HG03045 (cell line): ENCODE data around the gene FAM83F.
"Not testable (repeated sequence)": the region's sequence is repeated elsewhere in the genome, so short reads cannot be mapped to it uniquely, and the experiment has no call there.

Source experiments
- ATAC-seq: cut with Tn5 transposase; IDR thresholded peaks from one replicate; pipeline ENCODE4 v1.9.1; 2021; ENCODE audit warnings: mild to moderate bottlenecking, moderate library complexity; ENCODE audit not compliant: unreplicated experiment

FAM83F gene

DNA sequence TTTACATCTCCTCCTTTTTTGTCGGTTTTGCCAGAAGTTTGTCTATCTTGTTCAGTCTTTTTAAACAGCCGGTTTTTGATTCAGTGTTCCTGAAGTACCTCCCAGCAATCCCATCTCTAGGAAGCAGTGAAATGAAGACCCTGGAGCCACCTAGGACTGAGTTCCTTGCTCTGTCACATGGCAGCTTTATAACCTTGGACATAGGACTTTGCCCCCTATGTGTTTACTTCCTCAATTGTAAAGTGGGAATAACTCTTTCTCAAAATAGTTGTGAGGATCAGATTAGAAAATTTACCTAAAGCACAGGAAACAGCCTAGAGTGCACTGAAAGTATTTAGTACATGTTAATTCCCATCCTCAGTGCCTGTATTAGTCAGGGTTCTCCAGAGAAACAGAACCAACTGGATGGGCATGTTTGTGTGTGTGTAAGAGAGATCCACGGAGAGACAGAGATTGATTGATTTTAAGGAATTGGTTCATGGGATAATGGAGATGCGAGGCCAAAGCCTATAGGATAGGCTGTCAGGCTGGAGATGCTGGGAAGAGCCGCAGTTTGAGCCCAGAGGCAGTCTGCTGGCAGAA, 20.0 kb downstream of the FAM83F start:
- ATAC-seq = no peak

DNA sequence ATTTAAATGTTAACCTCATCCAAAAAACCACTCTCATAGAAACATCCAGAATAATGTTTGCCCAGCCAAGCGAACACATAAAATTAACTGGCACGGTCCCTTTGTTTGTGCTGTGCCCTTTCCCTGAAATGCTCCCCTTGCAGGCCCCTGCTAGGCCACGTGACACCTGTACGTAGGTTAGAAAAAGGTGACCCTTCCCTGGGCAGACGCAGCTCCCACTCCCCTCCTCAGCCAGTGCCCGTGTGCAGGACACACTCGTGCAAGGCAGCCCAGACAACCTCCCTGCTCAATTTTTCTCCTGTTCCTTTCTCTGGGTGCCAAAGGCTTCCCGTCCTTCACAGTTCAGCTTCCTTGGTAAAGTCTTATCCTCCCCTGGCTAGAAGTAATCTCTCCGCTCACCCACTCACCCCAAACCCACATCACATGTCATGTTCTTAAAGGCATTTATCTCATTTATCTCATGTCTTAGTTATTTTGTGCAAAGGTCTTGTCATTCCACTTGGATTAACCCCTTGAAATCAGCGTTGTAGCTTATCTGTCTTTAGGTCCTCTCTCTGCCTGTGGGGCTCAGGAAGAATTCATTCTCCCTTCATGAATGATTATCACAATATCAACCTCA, 20.7 kb downstream of the FAM83F start:
- ATAC-seq = no peak

DNA sequence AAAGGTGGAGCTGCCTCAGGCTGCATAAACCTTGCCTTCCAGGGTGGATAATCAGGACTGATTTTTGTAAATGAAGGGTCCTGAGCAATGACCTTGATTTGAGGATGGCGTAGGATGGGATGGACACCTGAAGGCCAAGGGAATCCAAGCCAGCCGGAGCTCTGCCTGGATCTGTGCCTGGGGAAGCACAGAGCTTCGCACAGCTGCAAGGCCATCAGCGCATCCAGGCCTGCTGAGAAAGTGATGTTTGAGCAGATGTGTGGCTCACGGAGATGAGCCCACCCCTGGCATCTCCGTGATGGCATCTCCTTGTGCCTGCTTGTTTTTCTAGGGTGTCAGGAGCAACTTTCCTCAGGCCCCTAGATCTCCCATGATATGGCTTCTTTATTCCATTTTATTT, 23.3 kb downstream of the FAM83F start:
- ATAC-seq = no peak

DNA sequence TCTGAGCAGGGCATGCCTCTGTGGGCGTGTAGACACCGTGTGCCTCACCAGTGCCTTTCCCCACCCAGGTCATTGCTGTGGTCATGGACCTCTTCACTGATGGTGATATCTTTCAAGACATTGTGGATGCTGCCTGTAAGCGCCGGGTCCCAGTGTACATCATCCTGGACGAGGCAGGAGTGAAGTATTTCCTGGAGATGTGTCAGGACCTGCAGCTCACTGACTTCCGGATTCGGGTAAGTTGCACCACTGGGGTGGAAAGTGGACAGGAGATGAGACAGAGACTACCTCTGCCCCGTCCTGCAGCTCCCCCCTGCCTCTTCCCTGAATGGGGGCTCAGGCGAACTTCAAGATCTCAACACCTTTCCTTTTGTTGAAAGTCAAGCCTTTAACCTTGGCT, 24.3 kb downstream of the FAM83F start:
- no peak for ATAC-seq

DNA sequence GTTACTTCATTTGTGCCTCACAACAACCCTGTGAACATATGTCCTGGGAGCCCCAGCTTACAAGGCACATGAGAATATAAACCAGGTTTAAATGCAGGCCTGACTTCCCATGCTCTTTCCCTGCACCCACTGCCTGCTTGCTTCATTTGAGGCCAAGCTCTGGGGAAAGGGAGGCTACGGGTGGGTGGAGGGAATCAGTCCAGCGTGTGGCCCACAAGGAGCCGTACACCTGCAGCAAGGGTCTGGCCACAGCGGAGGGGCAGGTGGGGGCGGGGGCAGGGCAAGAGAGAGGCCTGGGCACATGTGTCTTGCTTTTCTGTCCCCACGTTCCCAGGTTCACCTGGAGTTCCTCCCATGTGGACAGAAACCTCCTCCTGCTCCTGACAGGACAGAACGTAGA, 26.2 kb downstream of the FAM83F start:
- ATAC-seq = no peak

DNA sequence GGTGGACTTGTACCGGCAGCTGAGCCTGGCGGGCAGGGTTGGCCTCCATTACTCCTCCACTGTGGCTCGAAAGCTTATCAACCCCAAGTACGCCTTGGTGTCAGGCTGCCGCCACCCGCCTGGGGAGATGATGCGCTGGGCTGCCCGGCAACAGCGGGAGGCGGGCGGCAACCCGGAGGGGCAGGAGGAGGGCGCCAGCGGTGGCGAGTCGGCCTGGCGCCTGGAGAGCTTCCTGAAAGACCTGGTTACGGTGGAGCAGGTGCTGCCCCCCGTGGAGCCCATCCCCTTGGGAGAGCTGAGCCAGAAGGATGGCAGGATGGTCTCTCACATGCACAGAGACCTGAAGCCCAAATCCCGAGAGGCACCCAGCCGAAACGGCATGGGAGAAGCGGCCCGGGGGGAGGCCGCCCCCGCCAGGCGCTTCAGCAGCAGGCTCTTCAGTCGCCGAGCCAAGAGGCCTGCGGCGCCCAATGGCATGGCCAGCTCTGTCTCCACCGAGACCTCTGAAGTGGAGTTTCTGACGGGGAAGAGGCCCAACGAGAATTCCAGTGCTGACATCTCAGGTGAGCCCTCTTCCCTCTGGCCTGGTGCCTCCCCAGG, 26.7 kb downstream of the FAM83F start:
- ATAC-seq = no peak

DNA sequence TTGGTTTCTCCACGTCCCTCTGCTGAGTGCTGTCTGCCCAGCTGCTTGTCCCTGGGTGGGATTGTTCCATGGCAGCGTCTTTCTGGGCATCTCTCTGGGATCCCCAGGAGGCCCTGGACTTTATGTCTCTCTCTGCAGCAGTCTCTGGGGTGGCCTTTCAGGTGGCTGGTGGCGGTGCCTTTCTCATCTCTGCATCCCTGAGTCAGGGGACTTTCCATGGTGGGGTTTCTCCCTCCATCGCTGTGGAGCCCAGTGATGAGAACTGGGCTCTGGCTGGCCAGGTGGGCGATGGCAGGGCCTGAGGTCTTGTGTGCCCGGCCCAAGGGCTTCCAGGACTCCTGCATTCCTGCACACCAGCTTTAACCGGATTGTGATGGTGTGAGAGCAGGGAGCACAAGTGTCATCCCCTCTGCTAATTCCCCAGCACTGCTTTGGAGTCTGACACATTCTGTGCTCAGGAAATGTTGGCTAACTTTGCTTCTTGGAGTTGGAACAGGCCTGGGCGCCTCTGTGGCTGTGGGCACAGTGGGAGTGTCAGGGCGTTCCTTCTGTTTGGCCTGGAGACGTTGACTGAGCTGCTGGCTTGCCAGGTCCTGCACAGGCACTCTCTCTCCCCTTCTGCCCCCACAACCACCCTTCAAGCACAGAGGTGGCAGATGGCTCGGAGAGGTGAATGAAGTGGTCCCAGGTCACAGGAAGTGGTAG, 27.9 kb downstream of the FAM83F start:
- no peak for ATAC-seq

DNA sequence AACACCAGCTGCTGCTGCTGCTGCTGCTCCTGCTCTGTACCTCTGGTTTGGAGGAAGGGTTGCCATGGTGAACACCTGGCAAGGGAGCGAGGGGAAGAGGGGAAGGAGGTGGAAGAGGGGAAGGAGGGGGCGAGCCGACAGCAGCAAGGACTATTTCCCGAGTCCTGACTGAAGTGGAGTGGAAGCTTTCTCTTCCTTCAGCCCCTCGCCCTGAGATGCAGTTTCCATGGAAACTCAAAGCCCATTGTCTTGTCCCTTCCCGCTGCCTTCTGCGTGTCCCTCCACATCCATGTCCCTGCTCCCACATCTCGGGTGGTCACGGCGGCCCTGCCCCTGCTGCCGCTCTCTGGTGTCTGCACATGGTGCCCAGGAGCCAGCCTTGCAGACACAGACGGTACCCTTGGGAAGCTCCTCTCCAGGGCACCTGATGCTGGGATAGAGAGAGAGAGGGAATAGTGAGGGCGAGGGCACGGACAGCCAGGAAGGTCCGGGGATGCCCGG, 28.6 kb downstream of the FAM83F start:
- ATAC-seq = no peak

DNA sequence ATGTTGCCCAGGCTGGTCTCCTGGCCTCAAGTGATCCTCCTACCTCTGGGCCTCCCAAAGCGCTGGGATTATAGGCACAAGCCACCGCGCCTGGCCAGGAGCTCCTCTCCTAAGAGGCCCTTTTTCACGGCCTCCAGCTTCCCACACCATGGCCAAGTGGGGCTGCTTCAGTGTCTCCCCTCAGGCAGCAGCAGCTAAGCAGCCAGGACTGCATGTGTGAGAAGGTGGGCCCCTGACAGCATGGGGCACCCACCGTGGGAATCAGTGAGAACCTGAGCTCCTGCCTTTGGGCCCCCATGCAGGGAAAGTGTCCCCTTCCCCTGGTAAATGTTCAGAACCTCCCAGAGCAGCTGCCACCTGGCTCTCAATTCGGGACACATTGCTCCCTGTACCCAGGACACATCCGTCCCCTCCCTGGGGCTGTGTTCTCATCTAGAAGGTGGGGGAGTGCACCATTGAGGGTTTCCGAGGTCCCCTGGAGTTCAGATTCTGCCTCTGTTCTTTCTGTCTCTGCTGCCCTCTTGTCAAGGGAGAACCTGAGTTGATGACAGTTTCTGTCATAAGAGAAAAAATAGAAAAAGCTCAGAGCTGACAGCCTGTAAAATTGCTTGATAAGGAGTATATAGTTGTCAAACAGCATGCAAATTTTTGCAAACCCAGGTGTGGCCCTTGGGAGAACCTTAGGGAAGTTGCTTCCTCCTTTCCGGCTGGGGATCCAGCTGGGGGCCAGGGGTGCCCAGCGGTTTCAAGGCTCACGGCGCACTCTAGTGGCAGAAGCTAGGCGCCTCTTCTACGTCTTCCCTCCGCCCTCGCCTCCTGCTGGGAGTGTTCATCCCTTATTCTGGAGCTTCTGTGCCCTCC, 29.7 kb downstream of the FAM83F start:
- ATAC-seq = no peak

DNA sequence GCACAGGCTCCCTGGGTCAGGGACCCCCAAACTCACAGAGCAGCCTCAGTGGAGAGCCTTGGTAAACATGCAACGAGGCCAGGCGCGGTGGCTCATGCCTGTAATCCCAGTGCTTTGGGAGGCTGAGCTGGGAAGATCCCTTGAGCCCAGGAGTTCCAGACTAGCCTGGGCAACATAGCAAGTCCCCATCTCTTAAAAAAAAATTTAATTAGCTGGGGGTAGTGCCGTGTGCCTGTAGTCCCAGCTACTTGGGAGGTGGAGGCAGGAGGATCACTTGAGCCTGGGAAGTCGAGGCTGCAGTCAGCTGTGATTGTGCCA, 30.3 kb downstream of the FAM83F start:
- not testable (repeated sequence) for ATAC-seq

DNA sequence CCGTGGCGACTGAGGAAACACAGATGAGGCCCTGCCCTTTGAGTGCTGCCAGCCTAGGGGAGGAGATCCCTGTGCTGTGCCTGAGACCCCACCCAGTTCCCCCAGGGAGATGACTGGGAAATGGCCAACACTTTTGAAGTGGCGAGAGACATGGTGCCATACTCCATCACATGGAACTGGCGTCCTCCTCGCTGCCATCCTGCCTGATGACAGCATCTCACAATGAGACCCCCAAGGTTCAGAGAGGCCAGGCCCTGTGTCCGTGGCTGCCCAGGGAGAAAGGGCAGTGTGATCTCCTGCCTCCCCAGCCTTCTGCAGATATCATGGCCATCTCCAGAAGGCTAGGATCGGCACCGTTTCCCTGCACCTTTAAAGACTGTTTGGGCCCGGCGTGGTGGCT, 31.1 kb downstream of the FAM83F start:
- no peak for ATAC-seq

DNA sequence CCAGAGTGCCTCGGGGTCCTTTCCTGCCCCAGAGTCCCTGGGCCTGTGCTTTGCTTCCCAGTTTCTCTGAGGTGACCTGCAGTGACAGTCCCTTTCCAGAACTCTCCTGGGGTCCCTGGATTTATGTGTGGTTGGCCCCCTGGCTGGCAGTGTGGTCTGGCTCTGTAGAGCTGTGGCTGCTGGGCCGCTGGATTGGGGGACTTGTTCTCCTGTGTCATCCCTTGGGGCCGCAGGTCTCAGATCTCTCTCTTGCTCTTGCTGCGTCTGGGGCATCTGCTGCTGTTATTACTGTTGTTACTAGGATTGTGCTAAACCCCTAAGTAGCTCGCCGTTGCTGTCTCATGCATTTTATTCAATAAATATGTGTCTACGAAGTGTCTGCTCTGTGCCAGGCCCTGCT, 31.9 kb downstream of the FAM83F start:
- no peak for ATAC-seq

DNA sequence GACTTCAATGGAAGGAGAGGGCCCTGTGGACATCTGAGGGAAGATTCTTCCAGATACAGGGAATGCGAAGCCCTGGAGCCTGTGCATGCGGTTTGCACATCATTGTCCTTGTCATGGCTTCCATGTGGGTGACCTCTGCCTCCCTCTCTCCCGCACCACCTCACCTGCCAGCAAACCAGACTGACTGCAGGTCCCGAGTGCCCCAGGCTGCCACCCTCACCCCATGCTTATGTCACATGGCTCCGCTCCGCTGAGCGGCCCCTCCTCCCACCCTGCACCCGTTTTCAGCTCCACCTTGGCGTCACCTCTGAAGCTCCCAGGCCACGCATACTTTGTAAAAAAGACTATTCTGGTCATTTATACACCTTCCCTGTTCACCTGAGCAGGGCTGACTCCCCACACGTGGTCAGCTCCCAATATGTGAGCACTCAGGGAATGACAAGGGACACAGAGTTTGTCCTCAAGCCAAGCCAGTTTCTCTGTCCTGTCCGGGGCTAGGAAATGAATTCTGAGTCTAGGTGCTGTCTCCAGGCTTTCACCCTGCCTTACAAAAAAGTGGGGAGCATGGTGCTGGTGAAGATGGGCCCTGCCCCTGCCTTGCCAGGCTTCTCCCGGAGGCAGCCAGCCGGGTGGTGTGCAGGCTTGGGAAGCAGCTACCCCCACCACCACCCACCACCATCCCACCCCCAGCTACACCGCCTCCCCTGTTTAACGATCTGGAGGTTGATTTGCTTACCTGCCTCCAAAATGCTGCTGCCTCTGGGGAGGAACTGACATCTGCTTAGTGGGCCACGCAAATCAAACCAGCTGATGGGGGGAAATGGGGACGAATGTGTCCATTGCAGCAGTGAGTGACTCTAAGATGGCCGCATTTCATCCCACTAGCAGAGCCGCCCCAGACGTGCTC, 32.7 kb downstream of the FAM83F start:
- no peak for ATAC-seq

DNA sequence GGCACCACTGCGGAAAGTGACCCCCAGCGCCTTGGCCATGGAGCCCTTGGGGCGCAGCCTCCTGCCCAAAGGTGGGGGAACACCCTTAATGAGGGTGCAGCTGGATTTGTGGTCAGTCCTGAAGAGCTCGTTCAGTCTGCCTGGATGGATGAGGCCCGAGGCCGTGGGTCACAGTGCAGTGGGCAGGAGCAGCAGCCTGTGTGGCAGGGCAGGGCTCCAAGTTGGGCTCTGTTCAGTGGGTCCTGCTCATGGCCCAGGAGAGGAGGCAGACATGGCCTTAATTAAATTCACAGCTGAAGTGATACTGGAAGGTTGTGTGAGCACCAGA, 33.3 kb downstream of the FAM83F start:
- no peak for ATAC-seq

DNA sequence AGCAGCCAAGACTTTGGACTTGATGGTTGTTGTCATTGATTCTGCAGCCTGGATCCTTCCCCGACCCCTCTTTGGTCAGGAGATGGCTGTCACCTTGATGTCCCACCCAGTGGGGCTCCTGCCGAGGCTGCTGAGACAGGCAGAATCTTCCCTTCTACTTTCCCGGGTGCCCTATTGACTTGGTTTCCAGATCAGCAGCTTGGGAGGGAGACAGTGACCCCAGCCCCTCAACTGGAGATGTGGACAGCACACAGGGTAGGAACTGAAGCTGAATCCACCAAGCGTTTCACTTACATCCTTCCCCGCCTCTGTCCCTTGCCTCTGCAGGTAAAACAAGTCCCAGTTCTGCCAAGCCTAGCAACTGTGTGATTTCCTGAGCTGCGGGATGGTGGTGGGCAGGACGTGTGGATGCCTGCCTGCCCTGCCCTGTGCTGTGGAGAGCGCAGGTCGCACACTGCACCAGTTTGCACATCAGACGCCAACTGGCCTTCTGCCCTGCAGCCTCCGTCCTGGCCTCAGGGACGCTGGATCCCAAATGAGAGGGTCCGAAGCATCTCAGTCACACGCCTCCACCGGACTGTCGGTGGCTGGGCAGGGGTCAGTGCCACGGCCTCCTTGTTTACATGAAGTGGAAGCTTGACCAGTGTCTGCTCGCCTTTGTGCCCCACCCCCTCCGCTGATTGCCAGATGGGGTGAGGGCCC, 34.6 kb downstream of the FAM83F start:
- no peak for ATAC-seq

DNA sequence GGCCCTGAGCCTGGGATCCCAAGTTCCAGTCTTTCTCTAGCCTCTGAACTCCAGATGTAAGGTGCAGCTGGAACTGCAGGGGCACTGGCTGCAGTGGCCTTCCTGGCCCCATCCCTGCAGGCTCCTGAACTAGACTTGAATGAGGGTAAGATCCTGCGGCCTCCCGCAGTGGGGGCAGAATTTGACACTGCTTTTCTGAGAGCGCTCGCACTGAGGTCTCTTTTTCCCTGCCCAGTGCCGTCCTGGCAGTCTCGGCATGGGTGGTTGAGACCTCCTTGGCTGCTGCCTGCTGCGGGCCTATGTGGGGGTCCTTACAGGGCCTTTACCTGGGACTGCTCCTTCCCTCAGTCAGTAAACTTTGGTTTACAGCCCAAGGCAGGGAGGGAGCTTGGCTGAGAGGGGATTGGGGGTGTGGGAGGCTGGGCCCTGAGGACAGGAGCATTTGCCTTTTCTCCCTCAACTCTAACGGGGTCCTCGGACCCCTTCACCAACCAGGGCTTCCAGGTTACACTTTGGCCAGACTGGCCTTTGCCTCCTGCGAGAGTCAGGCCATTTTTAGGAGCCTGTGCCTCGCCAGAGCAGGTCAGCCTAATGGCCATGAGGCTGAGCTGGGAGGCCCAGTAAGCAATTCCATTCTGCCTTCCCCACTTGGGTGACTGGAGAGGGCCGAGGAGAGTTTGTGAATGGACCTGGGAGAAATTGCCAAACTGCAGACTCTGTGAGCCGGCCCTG, 35.4 kb downstream of the FAM83F start:
- ATAC-seq = no peak

DNA sequence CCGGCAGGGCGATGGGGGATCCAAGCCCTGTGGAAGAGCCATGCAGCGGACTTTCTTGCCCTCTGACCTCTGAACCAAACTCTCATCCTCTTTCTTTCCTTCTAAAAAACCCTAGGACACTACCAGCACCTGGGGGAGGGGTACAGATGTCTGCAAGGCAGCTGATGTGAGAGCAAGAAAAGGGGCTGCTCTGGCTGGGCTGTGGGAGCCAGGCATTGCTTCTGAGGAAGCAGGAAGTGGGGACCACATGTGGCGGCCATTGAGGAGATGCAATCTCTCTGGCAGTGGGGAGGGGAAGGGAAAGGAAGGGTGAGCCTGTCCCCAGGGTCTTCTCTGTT, 36.0 kb downstream of the FAM83F start:
- ATAC-seq = no peak

DNA sequence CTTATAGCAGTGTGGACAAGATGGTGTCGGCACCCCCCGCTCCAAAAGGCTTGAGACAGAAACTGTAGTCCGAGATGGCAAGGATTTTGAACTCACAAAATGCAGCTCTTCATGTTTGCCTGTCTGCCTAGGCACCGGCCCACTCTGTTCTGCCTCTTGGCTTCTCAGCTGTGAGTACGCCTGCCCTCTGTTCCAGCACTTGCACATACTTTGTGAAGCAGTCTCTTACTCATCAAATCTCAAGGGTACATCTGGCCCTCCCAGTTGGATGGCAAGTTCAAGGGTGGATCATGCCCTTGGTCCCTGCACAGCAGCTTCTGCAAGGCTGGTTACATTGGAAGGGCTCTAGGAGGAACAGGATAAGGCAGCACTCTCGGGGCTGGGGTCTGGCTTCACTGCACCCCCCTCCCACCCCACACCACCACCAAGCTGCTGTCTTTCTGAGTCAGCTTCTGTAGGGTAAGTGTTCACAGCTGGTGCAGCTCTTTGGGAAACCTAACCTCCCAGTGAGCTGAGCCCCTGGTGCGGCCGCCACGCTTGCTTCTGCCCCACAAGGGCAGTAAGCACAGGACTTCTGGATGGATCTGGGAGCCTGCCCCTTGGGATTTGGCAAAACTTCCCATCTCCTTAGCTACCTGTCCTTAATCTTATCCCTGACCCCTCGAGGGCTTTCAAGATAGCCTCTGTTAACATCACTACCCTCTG, 37.2 kb downstream of the FAM83F start:
- ATAC-seq = no peak
